ENCODE results near the gene PIK3C2G.

GRCh38 chr12:18416412-18416811 lies 155.1 kb downstream of the PIK3C2G start:
- no peak for TF ChIP-seq CTCF (IDR thresholded peaks at IDR 0.05; ENCODE audit: insufficient read depth, low read length)
- no peak for TF ChIP-seq GABPA (IDR thresholded peaks at IDR 0.05; ENCODE audit: low read depth)

All from HL-60 (cell line).